ENCODE data around the gene DENND2D. TPM values are rescaled to one million over a fixed set of nuclear protein-coding genes. Genes with fewer than 3 reads are reported as not detected.

Gene DENND2D
- total and polyA plus RNA-seq, 10 of the 15 experiments (the other 5 are each of a cell fraction or from before 2014, with no cell fraction given) = 149 to 375 (median 172) TPM

GRCh38 chr1:111204983-111205713 lies 4.7 kb upstream of the DENND2D start (continued):
- TF ChIP-seq, protein P1, sequence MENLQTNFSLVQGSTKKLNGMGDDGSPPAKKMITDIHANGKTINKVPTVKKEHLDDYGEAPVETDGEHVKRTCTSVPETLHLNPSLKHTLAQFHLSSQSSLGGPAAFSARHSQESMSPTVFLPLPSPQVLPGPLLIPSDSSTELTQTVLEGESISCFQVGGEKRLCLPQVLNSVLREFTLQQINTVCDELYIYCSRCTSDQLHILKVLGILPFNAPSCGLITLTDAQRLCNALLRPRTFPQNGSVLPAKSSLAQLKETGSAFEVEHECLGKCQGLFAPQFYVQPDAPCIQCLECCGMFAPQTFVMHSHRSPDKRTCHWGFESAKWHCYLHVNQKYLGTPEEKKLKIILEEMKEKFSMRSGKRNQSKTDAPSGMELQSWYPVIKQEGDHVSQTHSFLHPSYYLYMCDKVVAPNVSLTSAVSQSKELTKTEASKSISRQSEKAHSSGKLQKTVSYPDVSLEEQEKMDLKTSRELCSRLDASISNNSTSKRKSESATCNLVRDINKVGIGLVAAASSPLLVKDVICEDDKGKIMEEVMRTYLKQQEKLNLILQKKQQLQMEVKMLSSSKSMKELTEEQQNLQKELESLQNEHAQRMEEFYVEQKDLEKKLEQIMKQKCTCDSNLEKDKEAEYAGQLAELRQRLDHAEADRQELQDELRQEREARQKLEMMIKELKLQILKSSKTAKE (IDR thresholded peaks at IDR 0.05; ENCODE audit: low read depth, poor library complexity, severe bottlenecking) = peak; percentile 71
- TF ChIP-seq RUNX3 (IDR thresholded peaks at IDR 0.05; ENCODE audit: low read length) (no peak), IRF5 (IDR thresholded peaks at IDR 0.05; ENCODE audit: borderline replicate concordance) (no peak), GATAD2B (conservative IDR thresholded peaks at IDR 0.05; ENCODE audit: low read depth) (peak; percentile 67; the same call in 1 of the 2 replicates), KAT2A (conservative IDR thresholded peaks at IDR 0.05; ENCODE audit: control insufficient read depth, low read depth, low read length) (no peak), RAD51 (IDR thresholded peaks at IDR 0.05) (no peak), TCF7 (IDR thresholded peaks at IDR 0.05; ENCODE audit: borderline replicate concordance) (no peak), PKNOX1 (IDR thresholded peaks at IDR 0.05) (no peak), IKZF2 (IDR thresholded peaks at IDR 0.05) (peak; percentile 93 to 96), SMAD1 (IDR thresholded peaks at IDR 0.05; ENCODE audit: low read depth, partially characterized antibody) (no peak), ZBED1 (IDR thresholded peaks at IDR 0.05; ENCODE audit: borderline replicate concordance) (peak; percentile 60; the same call in 1 of the 2 replicates), FOXK2 (IDR thresholded peaks at IDR 0.05) (no peak), CHD4 (IDR thresholded peaks at IDR 0.05) (no peak), IRF4 (IDR thresholded peaks at IDR 0.05; ENCODE audit: low read depth, low read length) (0 out of 2 replicates have a peak, but pooled peaks have one; percentile 51), SRF (IDR thresholded peaks at IDR 0.05; ENCODE audit: low read depth in 2 of 2, low read length in 2 of 2) (no peak)
- TF ChIP-seq, protein P2, sequence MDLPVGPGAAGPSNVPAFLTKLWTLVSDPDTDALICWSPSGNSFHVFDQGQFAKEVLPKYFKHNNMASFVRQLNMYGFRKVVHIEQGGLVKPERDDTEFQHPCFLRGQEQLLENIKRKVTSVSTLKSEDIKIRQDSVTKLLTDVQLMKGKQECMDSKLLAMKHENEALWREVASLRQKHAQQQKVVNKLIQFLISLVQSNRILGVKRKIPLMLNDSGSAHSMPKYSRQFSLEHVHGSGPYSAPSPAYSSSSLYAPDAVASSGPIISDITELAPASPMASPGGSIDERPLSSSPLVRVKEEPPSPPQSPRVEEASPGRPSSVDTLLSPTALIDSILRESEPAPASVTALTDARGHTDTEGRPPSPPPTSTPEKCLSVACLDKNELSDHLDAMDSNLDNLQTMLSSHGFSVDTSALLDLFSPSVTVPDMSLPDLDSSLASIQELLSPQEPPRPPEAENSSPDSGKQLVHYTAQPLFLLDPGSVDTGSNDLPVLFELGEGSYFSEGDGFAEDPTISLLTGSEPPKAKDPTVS (IDR thresholded peaks at IDR 0.05; ENCODE audit: low read depth, low read length) = no peak
- TF ChIP-seq, protein P3, sequence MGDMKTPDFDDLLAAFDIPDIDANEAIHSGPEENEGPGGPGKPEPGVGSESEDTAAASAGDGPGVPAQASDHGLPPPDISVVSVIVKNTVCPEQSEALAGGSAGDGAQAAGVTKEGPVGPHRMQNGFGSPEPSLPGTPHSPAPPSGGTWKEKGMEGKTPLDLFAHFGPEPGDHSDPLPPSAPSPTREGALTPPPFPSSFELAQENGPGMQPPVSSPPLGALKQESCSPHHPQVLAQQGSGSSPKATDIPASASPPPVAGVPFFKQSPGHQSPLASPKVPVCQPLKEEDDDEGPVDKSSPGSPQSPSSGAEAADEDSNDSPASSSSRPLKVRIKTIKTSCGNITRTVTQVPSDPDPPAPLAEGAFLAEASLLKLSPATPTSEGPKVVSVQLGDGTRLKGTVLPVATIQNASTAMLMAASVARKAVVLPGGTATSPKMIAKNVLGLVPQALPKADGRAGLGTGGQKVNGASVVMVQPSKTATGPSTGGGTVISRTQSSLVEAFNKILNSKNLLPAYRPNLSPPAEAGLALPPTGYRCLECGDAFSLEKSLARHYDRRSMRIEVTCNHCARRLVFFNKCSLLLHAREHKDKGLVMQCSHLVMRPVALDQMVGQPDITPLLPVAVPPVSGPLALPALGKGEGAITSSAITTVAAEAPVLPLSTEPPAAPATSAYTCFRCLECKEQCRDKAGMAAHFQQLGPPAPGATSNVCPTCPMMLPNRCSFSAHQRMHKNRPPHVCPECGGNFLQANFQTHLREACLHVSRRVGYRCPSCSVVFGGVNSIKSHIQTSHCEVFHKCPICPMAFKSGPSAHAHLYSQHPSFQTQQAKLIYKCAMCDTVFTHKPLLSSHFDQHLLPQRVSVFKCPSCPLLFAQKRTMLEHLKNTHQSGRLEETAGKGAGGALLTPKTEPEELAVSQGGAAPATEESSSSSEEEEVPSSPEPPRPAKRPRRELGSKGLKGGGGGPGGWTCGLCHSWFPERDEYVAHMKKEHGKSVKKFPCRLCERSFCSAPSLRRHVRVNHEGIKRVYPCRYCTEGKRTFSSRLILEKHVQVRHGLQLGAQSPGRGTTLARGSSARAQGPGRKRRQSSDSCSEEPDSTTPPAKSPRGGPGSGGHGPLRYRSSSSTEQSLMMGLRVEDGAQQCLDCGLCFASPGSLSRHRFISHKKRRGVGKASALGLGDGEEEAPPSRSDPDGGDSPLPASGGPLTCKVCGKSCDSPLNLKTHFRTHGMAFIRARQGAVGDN (IDR thresholded peaks at IDR 0.05) = peak; percentile 52; the same call in 1 of the 2 replicates
